Kidney capillary endothelial cell (primary cell): ENCODE measurements around the gene OR8B12.
A peak's percentile ranks its signal among the peaks of the same experiment; 100 is the strongest.

Experiments used
- DNase-seq: peaks from one replicate; pipeline ENCODE4 v3.0.0-alpha.2; 2018; ENCODE audit warnings: low spot score

OR8B12 gene

GRCh38 chr11:124543554-124543953, at the start of gene OR8B12:
Gene OR8B12 (minus strand): TSS chr11:124543654. CDS start chr11:124543654, 0 bp downstream.
- no peak for DNase-seq

GRCh38 chr11:124592627-124593026, 49.2 kb upstream of the OR8B12 start:
- no peak for DNase-seq

- DNase-seq: no peak
These were observed 48.0 kb upstream of the OR8B12 start for GRCh38 chr11:124591430-124591829.

GRCh38 chr11:124586238-124586860, 42.9 kb upstream of the OR8B12 start:
- DNase-seq: peak; percentile 58

GRCh38 chr11:124584681-124585372, 41.4 kb upstream of the OR8B12 start:
- DNase-seq: no peak

- DNase-seq: no peak
These were observed 40.3 kb upstream of the OR8B12 start for GRCh38 chr11:124583781-124584180.

- no peak for DNase-seq
These were observed 39.1 kb upstream of the OR8B12 start for GRCh38 chr11:124582565-124582964.

- DNase-seq: no peak
These were observed 38.4 kb upstream of the OR8B12 start for GRCh38 chr11:124581817-124582216.

- no peak for DNase-seq
These were observed 35.3 kb upstream of the OR8B12 start for GRCh38 chr11:124578761-124579160.

GRCh38 chr11:124577716-124578427, 34.4 kb upstream of the OR8B12 start:
- DNase-seq: no peak

GRCh38 chr11:124570160-124570559, 26.7 kb upstream of the OR8B12 start:
- DNase-seq: no peak

GRCh38 chr11:124569697-124570096, 26.2 kb upstream of the OR8B12 start, which contains the start of gene OR8A1:
Gene OR8A1 (plus strand): TSS chr11:124569997. CDS start chr11:124570120, 123 bp downstream.
- DNase-seq: no peak

- DNase-seq: no peak
These were observed 13.4 kb upstream of the OR8B12 start for GRCh38 chr11:124556828-124557227.

GRCh38 chr11:124551987-124552386, 8.5 kb upstream of the OR8B12 start:
- DNase-seq: no peak

- no peak for DNase-seq
These were observed 7.7 kb upstream of the OR8B12 start for GRCh38 chr11:124551189-124551588.

- DNase-seq: peak; percentile 19
These were observed 309 bp downstream of the OR8B12 start for GRCh38 chr11:124543145-124543544.

- no peak for DNase-seq
These were observed 2.2 kb downstream of the OR8B12 start for GRCh38 chr11:124541204-124541603.

GRCh38 chr11:124538019-124538418, 5.4 kb downstream of the OR8B12 start:
- no peak for DNase-seq

GRCh38 chr11:124536520-124536919, 6.9 kb downstream of the OR8B12 start:
- no peak for DNase-seq

GRCh38 chr11:124535552-124536232, 7.8 kb downstream of the OR8B12 start:
- DNase-seq: no peak

- no peak for DNase-seq
These were observed 9.4 kb downstream of the OR8B12 start for GRCh38 chr11:124534051-124534450.

GRCh38 chr11:124533626-124534025, 9.8 kb downstream of the OR8B12 start:
- no peak for DNase-seq

GRCh38 chr11:124520550-124520854, 23.0 kb downstream of the OR8B12 start:
- DNase-seq: no peak
